Stimulated activated CD4-positive, alpha-beta T cell treated with anti-CD3 and anti-CD28 coated beads, Interleukin-15, amount 100 ng/mL, for 48 hours (primary cell): Measurements from ENCODE around the gene COPA.
A peak's percentile ranks its signal among the peaks of the same experiment; 100 is the strongest.
"Not testable (repeated sequence)": the region's sequence is repeated elsewhere in the genome, so short reads cannot be mapped to it uniquely, and the experiment has no call there.

Experiments used
- DNase-seq, 2 donors: peaks; one replicate each; pipeline ENCODE4 v3.0.0-alpha.2; 2020; ENCODE audit warnings: low read depth in 2 of 2

The COPA gene

DNA sequence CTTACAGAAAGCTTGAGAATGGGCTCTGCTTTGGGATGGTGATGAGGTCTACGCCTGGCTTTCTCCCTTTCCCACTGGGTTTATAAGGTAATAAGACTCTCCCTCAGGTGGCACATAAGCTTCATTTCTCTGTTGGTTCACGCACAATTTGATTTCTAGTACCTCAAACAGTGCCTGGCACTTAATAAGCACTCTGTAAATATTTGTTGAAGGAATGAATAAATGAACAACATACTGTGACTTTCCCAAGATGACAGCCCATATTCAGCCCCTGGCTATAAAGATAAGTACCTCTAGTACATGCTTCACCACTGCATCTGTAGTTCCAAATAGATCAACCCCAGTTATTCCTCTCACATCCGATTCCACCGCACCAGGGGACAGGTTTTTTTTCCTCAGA lies 17.8 kb downstream of the COPA start:
- no peak for DNase-seq

DNA sequence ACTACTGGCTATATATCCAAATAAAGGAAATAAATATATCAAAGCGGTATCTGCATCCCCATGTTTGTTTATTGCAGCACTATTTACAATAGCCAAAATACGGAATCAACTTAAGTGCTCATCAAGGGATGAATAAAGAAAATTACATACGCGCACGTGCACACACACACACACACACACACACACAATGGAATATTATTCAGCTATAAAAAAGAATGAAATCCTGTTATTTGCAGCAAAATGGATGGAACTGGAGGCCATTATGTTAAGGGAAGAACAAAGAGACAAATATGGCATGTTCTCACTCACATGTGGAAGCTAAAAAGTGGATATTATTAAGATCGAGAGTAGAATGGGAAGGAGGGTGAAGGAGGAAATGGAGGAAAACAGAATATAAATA lies 20.2 kb downstream of the COPA start:
- no peak for DNase-seq

- DNase-seq, result no peak
Measured at GRCh38 chr1:160315359-160315758, 27.7 kb downstream of the COPA start.

- DNase-seq, result no peak
Measured at GRCh38 chr1:160309571-160309970, 33.5 kb downstream of the COPA start.

DNA sequence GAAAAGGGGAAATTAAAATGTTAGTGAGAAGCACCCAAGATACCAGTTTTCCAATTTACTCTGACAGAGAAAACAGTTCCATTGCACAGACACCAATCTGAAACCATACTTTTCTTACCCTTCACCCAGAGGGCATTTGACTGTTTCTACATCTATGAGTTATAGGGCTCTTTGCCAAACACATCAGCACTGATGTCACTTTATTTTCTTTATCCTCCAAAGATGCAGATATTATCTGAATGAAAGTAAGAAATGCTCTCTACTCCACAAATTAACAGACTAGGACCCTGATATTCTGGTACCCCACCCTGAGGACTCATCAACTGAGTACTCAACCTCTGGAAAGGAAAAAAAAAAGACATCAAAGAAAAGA lies 33.9 kb downstream of the COPA start:
- DNase-seq, result no peak

DNA sequence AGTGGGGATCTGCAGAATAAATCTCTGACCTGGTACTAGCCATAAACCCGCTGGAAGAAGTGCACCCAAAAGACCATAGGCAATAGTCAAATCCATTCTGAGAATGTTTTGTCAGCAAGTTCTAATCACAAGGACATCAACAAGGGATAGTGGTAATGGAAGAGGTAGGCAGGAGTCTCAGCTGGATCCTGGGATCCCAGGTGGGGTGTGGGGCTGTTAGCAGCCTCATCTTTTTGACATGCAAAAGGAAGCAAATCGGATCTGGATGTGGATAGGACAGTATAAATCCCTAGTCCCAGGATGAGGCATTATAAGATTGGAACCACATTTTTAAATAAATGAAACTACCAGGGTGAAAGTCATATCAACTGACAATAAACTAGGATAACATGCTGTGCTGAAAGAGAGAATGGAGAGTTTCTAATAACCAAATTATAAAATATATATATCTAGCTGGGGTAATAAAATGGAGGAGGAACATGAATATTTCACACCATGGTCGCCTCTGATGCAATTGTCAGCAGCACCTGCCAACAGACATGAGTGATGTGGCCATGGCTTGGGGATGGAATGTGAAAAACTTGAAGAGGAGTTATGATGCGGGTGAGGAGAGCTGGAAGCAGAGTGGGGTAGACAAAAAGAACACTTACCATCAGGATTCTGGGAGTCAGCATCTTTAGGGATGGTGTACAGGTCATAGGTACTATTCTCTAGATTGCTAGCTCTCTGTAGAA lies 34.4 kb downstream of the COPA start:
- no peak for DNase-seq

DNA sequence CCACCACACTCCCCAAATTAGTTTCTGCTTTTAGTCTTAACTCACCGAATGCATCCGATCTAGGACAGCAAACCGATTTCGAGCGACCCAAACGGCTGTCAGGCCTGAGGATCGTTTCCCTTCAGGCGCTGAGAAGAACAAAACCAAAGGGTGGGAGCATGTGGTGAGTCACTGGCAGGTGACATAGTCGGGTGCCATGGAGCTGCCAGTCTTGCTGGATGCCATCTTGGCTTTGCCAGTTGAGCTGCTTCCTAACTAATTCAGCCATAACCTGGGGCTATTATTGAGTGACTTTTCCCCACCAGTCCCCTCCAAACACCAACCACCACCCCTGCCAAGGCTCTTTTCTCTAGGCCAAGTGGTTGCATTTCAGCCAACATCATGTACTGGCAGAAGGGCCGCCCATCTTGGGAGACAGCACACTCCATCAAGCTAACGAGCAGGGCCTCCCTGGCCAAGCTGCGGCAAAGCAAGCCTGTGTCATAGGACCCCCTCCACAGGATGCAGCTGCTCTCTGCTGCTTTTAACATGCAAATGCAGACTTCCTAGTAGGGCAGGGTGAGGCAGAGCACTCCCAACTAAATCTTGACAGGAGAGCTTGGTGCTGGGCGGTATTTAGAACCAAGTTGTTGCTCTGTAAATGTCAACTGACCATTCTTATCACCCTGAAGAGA lies 35.8 kb downstream of the COPA start:
- DNase-seq, result no peak

GRCh38 chr1:160300173-160300572 lies 42.9 kb downstream of the COPA start:
- no peak for DNase-seq

- DNase-seq, result no peak
Measured at GRCh38 chr1:160296036-160296435, 47.0 kb downstream of the COPA start.

GRCh38 chr1:160293020-160293968 lies 49.8 kb downstream of the COPA start:
- no peak for DNase-seq

DNA sequence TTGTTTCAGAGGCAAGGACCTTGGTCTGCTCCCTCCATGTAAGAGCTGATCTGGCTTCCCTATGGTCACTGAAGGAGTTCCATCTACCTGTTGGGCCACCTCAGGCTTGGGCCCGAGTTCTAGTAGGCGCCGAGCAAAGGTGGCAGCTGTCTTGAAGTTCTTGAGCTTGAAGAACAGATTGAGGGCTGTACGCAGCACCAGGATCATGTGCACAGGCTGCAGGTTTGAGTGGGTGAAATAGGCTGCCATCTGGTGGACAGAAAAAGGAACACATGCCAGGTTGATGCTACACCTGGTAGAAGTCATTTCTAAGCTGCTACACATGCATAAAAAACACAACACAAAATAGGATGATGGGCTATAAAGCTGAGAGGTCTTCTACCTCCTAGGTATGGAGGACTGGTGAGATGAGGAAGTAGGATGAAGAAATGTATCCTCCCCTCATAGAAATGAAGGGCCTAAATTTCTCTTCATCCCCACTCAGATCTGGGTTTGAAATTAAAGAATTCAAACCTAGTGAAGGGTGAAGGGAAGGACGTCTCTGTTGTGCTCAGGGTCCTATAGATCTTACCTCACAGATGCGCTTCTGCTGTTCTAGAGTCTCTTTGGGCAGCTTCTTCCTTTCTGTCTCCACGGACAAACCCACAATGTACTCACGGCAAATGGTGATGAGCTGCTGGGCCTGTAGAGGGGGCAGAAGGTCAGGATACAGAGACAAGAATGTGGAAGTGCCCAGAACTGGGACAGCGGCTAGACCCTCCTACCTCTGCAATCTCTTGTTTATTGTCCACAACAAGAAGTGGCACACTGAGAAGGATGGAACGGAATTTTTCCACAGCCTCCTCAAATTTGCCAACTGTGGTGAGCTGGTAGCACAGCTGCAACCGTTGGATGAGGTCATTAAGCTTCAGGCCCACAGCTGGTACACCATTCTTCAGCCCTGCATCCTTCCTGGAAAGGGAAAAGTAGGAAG lies 51.5 kb downstream of the COPA start:
- DNase-seq, result peak; percentile 14 to 42

- DNase-seq, result not testable (repeated sequence)
Measured at GRCh38 chr1:160287769-160288168, 55.3 kb downstream of the COPA start.

DNA sequence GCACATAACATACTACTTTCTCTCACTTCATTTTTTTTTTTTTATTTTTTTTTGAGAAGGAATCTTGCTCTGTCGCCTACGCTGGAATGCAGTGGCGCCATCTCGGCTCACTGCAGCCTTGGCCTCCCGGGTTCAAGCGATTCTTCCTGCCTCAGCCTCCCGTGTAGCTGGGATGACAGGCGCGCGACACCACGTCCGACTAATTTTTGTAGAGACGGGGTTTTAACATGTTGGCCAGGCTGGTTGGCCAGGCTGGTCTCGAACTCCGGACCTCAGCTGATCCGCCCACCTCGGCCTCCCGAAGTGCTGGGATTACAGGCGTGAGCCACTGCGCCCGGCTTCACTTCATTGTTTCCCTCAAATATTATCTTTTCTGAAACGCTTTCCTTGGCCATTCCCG lies 57.5 kb downstream of the COPA start:
- no peak for DNase-seq

DNA sequence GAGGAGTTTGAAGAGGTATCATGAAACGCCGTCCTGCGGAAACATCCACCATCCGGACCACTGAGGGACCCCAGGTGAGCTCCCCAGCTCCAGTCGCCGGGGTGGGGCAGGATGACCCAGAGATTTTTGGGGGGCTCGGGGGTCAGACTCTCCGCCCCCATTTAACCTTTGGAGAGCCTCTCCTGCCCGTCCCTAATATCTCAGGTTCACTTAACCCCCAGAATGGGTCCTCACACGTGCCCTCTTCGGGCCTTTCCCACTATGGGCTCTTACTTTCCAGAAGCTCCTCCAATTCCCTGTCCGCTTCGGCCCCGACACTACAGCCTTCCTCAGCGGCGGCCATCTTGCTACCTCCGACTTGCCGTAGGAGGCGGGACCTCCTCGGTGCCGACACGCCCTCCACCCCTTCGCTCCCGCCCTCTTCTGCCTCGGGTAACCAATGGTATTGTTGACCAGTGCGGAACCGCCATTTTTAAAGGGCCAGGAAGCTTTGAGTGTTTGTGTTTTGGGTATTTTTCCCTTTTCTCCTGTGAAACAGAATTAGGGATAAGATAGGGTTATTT lies 58.2 kb downstream of the COPA start, which contains the start of gene PEX19:
PEX19 (minus strand) TSS at position 352 of the 563 bp plus-strand sequence; CDS start at position 343, 9 bp downstream.
- peak; percentile 88 to 91 for DNase-seq

DNA sequence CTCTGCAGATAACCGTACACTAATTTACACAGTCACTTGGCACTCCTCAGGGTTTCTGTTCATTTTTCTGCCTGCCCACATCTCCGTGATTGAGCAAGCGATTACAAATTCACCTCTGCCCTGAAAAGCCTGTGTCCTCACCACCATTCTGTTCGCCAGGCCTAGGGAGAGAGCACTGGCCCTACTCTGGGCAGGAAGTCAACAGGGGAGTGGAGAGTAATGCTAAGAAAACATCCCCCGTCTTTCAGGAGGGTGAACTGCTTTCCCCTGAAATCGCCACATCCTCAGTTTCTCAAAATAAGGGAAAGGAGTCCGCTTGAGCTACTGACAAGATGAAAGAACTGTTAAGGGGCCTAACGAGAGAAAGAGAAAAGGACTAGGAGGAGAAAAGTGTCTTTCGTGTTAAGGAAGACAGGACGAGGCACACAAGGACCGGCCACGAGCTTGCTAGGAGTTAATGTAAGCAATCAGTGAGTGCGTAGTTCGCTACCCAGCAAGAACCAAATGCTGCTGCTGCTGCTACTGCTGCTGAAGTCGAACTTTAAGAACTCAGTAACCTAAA lies 58.7 kb downstream of the COPA start:
- no peak for DNase-seq

GRCh38 chr1:160282807-160283206 lies 60.2 kb downstream of the COPA start:
- no peak for DNase-seq

- DNase-seq, result no peak
Measured at GRCh38 chr1:160277987-160278386, 65.1 kb downstream of the COPA start.

DNA sequence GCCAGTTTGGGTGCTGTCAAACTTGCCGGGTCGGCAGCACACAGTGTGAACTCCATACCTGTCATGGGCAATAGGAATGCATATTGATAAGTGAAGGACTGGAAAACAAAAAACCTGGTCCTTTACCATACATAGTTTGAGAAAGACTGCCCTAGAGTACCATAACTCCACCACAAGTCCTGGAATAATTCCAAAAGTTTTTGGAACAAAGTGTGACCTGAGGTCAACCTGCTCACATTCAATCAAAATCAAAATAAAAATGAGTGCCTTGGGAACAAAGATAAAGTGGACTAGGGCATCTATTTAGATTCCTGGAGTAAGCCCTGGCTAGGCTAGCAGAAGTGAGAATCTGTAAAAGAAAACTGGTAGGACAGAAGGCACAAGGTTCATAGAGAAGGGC lies 65.7 kb downstream of the COPA start:
- DNase-seq, result no peak

DNA sequence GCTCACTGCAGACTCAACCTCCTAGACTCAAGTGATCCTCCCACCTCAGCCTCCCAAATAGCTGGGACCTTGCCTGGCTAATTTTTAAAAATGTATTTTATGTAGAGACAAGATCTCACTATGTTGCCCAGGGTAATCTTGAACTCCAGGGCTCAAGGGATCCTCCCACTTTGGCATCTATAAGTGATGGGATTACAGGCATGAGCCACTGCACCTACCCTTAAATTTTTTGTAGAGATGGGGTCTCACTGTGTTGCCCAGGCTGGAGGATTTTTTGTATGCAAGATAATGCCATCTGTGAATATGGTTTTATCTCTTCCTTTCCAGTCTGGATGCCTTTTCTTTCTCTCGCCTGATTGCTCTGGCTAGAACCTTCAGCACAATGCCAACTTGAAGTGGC lies 72.0 kb downstream of the COPA start:
- no peak for DNase-seq

DNA sequence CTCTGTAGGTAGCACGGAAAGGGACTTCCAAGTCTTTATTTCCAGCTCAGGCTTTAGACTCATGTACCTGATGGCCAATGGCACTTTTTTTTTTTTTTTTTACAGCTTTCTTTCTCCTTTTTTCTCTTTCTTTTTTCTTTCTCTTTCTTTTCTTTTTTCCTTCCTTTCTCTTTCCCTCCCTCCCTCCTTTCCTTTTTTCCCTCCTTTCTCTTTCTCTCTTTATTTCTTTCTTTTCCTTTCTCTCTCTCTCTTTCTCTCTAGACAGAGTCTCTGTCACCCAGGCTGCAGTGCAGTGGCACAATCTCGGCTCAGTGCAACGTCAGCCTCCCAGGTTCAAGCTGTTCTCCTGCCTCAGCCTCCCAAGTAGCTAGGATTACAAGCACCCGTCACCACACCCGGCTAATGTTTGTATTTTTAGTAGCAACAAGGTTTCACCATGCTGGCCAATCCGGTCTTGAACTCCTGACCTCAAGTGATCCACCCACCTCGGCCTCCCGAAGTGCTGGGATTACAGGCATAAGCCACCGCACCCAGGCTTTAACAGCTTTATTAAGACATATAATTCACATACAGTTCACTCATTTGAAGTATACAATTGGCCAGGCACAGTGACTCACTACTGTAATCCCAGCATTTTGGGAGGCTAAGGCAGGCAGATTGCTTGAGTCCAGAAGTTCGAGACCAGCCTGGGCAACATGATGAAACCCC lies 75.6 kb downstream of the COPA start:
- DNase-seq, result no peak
